K562 (cell line): ENCODE results near the gene VSIG4. TPM values are rescaled to one million over a fixed set of nuclear protein-coding genes. Genes with fewer than 3 reads are reported as not detected.

Experiments
- CEBPB ChIP-seq: fragments of 450-650 bp; IDR thresholded peaks from 2 replicates; pipeline ENCODE4 v1.6.1; 2016; ENCODE audit warnings: missing genetic modification characterization, missing compliant biosample characterization
- CREM ChIP-seq: IDR thresholded peaks from 2 replicates; pipeline ENCODE4 v1.6.1; 2014; ENCODE audit warnings: antibody characterized with exemption, low read depth
- DMBX1 ChIP-seq: fragments of 250-450 bp; sonication (Bioruptor Pico); IDR thresholded peaks from 2 replicates; pipeline ENCODE4 v1.8.0; 2022; ENCODE audit warnings: inconsistent platforms, mild to moderate bottlenecking, moderate library complexity, borderline replicate concordance
- LEF1 ChIP-seq: fragments of 450-650 bp; IDR thresholded peaks from 2 replicates; pipeline ENCODE4 v1.6.1; 2016; ENCODE audit warnings: mild to moderate bottlenecking
- NCOA1 ChIP-seq: fragments of 450-650 bp; IDR thresholded peaks from 2 replicates; pipeline ENCODE4 v1.6.1; 2016; ENCODE audit warnings: low read depth
- NCOA4 ChIP-seq: fragments of 450-650 bp; IDR thresholded peaks from 2 replicates; pipeline ENCODE4 v1.6.1; 2018; ENCODE audit warnings: mild to moderate bottlenecking; ENCODE audit not compliant: partially characterized antibody
- THRAP3 ChIP-seq: fragments of 450-650 bp; IDR thresholded peaks from 2 replicates; pipeline ENCODE4 v1.6.1; 2016; ENCODE audit warnings: mild to moderate bottlenecking, inconsistent platforms, borderline replicate concordance
- ZEB2 ChIP-seq: fragments of 450-650 bp; IDR thresholded peaks from 2 replicates; pipeline ENCODE4 v1.6.1; 2016
- ZNF785 ChIP-seq: fragments of 250-450 bp; sonication (Bioruptor Pico); IDR thresholded peaks from 2 replicates; pipeline ENCODE4 v1.4.0; 2020; ENCODE audit warnings: mild to moderate bottlenecking
- polyA plus RNA-seq, 8 experiments: library from polyadenylated mRNA; depleted of rRNA in 4 of 8; stranded (reverse) in 5 of 8; unstranded in 3 of 8; fragments of >200 nt; fragmentation: Nextera tagmentation in 2 of 8; fragmentation: Illumina TruSeq in 1 of 8; extraction: Ambion mirVana in 2 of 8; extraction: Trizol in 1 of 8; gene quantifications; 2 replicates each; pipeline versions ENCODE4 v1.2.1 to v1.2.3, GENCODE V29; 2011 to 2014; ENCODE audit warnings: inconsistent platforms in 1 of 8, missing spikeins in 1 of 8
- total RNA-seq, 7 experiments: library from RNA; depleted of rRNA in 6 of 7; stranded (reverse); fragments of >200 nt in 6 of 7; fragmentation: Illumina TruSeq in 2 of 7; extraction: Trizol in 2 of 7; gene quantifications; 2 replicates each; pipeline versions ENCODE4 v1.2.1 to v1.2.3, GENCODE V29; 2011 to 2021; ENCODE audit warnings: low replicate concordance in 1 of 7
- TF ChIP-seq, protein P1 (sequence below): fragments of 450-650 bp; IDR thresholded peaks from 2 replicates; pipeline ENCODE4 v1.6.1; 2016; ENCODE audit warnings: mild to moderate bottlenecking, moderate library complexity
- TF ChIP-seq, protein P2 (sequence below): fragments of 250-450 bp; sonication (Bioruptor Pico); IDR thresholded peaks from 2 replicates; pipeline ENCODE4 v1.8.0; 2022; ENCODE audit warnings: moderate library complexity, mild to moderate bottlenecking, inconsistent platforms
- TF ChIP-seq, protein P3 (sequence below): fragments of 450-650 bp; IDR thresholded peaks from 2 replicates; pipeline ENCODE4 v1.6.1; 2016

Gene VSIG4
- total and polyA plus RNA-seq, 9 of the 15 experiments (the other 6 are each of a cell fraction or from before 2014, with no cell fraction given): 0.22 to 1.6 (median 0.46) TPM; not detected in 1

GRCh38 chrX:66009231-66009845 lies 30.5 kb downstream of the VSIG4 start (continued):
- TF ChIP-seq, protein P1, sequence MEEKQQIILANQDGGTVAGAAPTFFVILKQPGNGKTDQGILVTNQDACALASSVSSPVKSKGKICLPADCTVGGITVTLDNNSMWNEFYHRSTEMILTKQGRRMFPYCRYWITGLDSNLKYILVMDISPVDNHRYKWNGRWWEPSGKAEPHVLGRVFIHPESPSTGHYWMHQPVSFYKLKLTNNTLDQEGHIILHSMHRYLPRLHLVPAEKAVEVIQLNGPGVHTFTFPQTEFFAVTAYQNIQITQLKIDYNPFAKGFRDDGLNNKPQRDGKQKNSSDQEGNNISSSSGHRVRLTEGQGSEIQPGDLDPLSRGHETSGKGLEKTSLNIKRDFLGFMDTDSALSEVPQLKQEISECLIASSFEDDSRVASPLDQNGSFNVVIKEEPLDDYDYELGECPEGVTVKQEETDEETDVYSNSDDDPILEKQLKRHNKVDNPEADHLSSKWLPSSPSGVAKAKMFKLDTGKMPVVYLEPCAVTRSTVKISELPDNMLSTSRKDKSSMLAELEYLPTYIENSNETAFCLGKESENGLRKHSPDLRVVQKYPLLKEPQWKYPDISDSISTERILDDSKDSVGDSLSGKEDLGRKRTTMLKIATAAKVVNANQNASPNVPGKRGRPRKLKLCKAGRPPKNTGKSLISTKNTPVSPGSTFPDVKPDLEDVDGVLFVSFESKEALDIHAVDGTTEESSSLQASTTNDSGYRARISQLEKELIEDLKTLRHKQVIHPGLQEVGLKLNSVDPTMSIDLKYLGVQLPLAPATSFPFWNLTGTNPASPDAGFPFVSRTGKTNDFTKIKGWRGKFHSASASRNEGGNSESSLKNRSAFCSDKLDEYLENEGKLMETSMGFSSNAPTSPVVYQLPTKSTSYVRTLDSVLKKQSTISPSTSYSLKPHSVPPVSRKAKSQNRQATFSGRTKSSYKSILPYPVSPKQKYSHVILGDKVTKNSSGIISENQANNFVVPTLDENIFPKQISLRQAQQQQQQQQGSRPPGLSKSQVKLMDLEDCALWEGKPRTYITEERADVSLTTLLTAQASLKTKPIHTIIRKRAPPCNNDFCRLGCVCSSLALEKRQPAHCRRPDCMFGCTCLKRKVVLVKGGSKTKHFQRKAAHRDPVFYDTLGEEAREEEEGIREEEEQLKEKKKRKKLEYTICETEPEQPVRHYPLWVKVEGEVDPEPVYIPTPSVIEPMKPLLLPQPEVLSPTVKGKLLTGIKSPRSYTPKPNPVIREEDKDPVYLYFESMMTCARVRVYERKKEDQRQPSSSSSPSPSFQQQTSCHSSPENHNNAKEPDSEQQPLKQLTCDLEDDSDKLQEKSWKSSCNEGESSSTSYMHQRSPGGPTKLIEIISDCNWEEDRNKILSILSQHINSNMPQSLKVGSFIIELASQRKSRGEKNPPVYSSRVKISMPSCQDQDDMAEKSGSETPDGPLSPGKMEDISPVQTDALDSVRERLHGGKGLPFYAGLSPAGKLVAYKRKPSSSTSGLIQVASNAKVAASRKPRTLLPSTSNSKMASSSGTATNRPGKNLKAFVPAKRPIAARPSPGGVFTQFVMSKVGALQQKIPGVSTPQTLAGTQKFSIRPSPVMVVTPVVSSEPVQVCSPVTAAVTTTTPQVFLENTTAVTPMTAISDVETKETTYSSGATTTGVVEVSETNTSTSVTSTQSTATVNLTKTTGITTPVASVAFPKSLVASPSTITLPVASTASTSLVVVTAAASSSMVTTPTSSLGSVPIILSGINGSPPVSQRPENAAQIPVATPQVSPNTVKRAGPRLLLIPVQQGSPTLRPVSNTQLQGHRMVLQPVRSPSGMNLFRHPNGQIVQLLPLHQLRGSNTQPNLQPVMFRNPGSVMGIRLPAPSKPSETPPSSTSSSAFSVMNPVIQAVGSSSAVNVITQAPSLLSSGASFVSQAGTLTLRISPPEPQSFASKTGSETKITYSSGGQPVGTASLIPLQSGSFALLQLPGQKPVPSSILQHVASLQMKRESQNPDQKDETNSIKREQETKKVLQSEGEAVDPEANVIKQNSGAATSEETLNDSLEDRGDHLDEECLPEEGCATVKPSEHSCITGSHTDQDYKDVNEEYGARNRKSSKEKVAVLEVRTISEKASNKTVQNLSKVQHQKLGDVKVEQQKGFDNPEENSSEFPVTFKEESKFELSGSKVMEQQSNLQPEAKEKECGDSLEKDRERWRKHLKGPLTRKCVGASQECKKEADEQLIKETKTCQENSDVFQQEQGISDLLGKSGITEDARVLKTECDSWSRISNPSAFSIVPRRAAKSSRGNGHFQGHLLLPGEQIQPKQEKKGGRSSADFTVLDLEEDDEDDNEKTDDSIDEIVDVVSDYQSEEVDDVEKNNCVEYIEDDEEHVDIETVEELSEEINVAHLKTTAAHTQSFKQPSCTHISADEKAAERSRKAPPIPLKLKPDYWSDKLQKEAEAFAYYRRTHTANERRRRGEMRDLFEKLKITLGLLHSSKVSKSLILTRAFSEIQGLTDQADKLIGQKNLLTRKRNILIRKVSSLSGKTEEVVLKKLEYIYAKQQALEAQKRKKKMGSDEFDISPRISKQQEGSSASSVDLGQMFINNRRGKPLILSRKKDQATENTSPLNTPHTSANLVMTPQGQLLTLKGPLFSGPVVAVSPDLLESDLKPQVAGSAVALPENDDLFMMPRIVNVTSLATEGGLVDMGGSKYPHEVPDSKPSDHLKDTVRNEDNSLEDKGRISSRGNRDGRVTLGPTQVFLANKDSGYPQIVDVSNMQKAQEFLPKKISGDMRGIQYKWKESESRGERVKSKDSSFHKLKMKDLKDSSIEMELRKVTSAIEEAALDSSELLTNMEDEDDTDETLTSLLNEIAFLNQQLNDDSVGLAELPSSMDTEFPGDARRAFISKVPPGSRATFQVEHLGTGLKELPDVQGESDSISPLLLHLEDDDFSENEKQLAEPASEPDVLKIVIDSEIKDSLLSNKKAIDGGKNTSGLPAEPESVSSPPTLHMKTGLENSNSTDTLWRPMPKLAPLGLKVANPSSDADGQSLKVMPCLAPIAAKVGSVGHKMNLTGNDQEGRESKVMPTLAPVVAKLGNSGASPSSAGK: no peak
- peak; percentile 86; the same call in 1 of the 2 replicates for TF ChIP-seq NCOA1
- no peak for TF ChIP-seq NCOA4
- no peak for TF ChIP-seq CEBPB (tag)
- TF ChIP-seq, protein P2, sequence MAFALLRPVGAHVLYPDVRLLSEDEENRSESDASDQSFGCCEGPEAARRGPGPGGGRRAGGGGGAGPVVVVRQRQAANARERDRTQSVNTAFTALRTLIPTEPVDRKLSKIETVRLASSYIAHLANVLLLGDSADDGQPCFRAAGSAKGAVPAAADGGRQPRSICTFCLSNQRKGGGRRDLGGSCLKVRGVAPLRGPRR (CRISPR knock-in tag): no peak
- TF ChIP-seq, protein P3, sequence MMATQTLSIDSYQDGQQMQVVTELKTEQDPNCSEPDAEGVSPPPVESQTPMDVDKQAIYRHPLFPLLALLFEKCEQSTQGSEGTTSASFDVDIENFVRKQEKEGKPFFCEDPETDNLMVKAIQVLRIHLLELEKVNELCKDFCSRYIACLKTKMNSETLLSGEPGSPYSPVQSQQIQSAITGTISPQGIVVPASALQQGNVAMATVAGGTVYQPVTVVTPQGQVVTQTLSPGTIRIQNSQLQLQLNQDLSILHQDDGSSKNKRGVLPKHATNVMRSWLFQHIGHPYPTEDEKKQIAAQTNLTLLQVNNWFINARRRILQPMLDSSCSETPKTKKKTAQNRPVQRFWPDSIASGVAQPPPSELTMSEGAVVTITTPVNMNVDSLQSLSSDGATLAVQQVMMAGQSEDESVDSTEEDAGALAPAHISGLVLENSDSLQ: peak; percentile 53
- TF ChIP-seq LEF1: peak; percentile 76
- TF ChIP-seq ZEB2: peak; percentile 93
- no peak for TF ChIP-seq ZNF785 (CRISPR knock-in tag)
- TF ChIP-seq THRAP3: no peak
- peak; percentile 51; the same call in 1 of the 2 replicates for TF ChIP-seq DMBX1 (CRISPR knock-in tag)
- peak; percentile 37; the same call in 1 of the 2 replicates for TF ChIP-seq CREM
